ENCODE measurements around the gene APLP1.
"Not testable (repeated sequence)": the region's sequence is repeated elsewhere in the genome, so short reads cannot be mapped to it uniquely, and the experiment has no call there.

The APLP1 gene

DNA sequence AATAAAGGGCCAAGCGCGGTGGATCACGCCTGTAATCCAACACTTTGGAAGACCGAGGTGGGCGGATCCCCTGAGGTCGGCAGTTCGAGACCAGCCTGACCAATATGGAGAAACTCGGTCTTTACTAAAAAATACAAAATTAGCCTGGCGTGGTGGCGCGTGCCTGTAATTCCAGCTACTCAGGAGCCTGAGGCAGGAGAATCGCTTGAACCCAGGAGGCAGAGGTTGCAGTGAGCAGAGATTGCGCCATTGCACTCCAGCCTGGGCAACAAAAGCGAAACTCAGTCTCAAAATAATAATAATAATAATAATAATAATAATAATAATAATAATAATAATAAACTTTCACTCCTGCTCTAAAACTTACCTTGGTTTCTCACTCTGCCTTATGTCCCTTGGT lies 42.0 kb downstream of the APLP1 start:
- H3K27me3 Mint-ChIP-seq (ENCODE audit: low read depth); H3K36me3 Mint-ChIP-seq (ENCODE audit: low read depth); H3K27ac Mint-ChIP-seq; DNase-seq (ENCODE audit: low spot score); H3K4me3 Mint-ChIP-seq; H3K4me1 Mint-ChIP-seq (ENCODE audit: low read depth); H3K9me3 Mint-ChIP-seq: not testable (repeated sequence)

DNA sequence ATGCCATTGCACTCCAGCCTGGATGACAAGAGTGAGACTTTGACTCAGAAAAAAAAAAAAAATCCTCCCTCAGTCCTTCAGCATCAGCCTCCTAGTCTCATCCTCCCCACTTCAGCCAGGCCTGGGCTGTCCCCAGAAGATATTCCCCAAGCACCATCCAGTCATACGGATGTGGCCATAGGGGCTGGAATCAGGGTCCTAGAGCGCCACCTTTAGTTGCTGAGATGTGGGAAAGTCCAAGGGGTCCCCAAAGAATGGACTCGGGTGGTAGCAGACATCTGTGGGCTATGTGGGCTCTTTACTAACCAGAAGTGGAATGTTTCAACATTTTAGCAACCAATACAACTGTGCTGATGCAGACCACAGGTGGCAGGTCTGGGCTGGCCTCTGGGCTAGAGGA lies 42.8 kb downstream of the APLP1 start:
- H3K4me3 Mint-ChIP-seq: no peak overlapping the region
- DNase-seq (ENCODE audit: low spot score): no peak
- peaks cover 7% of the 10 kb centered on the region for H3K4me1 Mint-ChIP-seq (ENCODE audit: low read depth)
- no peaks in the 10 kb centered on the region for H3K36me3 Mint-ChIP-seq (ENCODE audit: low read depth)
- H3K9me3 Mint-ChIP-seq: no peaks in the 10 kb centered on the region
- no peaks in the 10 kb centered on the region for H3K27me3 Mint-ChIP-seq (ENCODE audit: low read depth)
- no peak overlapping the region for H3K27ac Mint-ChIP-seq

DNA sequence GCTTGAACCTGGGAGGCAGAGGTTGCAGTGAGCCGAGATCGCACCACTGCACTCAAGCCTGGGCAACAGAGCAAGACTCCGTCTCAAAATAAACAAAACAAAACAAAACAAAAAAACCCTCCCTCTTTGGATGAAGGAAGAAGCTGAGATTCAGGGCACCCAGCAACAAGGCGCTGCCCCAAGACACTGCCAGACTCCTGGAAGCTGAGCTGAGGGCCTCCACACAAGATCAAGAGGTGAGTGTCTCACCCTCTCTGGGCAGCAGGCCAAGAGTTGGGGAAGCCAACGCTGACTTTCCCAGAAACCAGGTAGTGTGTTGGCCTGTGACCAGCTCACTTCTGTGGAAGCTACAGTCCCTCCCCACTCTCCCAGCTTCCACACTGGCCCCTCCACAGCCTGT lies 43.4 kb downstream of the APLP1 start:
- H3K36me3 Mint-ChIP-seq (ENCODE audit: low read depth): no peaks in the 10 kb centered on the region
- no peaks in the 10 kb centered on the region for H3K9me3 Mint-ChIP-seq
- H3K4me1 Mint-ChIP-seq (ENCODE audit: low read depth): peaks cover 7% of the 10 kb centered on the region
- no peak overlapping the region for H3K4me3 Mint-ChIP-seq
- no peaks in the 10 kb centered on the region for H3K27me3 Mint-ChIP-seq (ENCODE audit: low read depth)
- DNase-seq (ENCODE audit: low spot score): no peak
- peak overlapping the region; percentile 31 for H3K27ac Mint-ChIP-seq

DNA sequence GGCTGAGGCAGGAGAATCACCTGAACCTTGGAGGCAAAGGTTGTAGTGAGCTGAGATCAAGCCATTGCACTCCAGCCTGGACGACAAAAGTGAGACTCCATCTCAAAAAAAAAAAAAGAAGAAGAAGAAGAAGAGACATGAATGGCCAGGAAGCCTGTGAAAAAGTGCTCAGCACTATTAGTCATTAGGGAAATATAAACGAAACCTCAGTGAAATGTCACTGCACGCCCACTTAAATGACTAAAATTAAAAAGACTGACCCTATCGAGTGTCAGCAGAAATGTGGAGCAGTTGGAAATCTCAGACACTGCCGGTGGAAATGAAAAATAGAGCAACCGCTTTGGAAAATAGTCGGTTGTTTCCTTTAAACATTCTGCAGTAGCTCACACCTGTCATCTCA lies 45.2 kb downstream of the APLP1 start:
- Mint-ChIP-seq H3K36me3 (ENCODE audit: low read depth) (no peaks in the 10 kb centered on the region), H3K4me3 (no peak overlapping the region), H3K27me3 (ENCODE audit: low read depth) (no peaks in the 10 kb centered on the region), H3K4me1 (ENCODE audit: low read depth) (peaks cover 7% of the 10 kb centered on the region), H3K27ac (no peak overlapping the region), H3K9me3 (no peaks in the 10 kb centered on the region)
- no peak for DNase-seq (ENCODE audit: low spot score)

DNA sequence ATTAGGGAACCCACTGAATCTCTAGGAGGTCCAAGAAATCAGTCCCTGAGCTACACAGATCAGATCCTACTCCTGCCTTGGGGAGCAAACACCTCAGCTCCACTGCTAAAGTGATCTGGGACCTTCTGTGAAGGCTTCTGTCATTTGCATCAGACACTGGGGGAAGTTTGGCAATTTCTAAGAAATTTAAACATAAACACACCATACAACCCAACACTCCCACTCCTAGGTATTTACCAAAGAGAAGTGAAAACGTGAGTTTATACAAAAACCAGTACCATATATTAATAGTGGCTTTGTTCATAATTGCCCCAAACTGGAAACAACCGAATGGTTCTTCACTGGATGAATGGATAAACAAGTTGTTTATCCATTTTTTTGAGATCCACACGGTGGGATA lies 47.1 kb downstream of the APLP1 start:
- Mint-ChIP-seq H3K36me3 (ENCODE audit: low read depth) (no peaks in the 10 kb centered on the region), H3K4me3 (no peak overlapping the region), H3K4me1 (ENCODE audit: low read depth) (no peaks in the 10 kb centered on the region), H3K9me3 (no peaks in the 10 kb centered on the region), H3K27ac (no peak overlapping the region), H3K27me3 (ENCODE audit: low read depth) (no peaks in the 10 kb centered on the region)
- no peak for DNase-seq (ENCODE audit: low spot score)

DNA sequence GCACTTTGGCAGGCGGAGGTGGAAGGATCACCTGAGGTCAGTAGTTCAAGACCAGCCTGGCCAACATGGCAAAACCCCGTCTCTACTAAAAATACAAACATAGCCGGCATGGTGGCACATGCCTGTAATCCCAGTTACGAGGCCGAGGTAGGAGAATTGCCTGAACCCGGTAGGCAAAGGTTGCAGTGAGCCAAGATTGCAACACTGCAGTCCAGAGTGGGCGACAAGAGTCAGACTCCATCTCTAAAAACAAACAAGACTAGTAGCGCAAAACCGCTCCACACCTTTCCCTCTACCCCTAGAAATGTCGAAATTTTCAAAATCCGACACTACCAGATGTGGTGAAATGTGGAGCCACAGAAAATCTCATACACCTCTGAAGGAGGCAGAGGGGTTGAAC lies 50.9 kb downstream of the APLP1 start:
- H3K36me3 Mint-ChIP-seq (ENCODE audit: low read depth): no peaks in the 10 kb centered on the region
- H3K27ac Mint-ChIP-seq: no peak overlapping the region
- no peak for DNase-seq (ENCODE audit: low spot score)
- H3K4me1 Mint-ChIP-seq (ENCODE audit: low read depth): peaks cover 3% of the 10 kb centered on the region
- no peaks in the 10 kb centered on the region for H3K9me3 Mint-ChIP-seq
- no peaks in the 10 kb centered on the region for H3K27me3 Mint-ChIP-seq (ENCODE audit: low read depth)
- no peak overlapping the region for H3K4me3 Mint-ChIP-seq

DNA sequence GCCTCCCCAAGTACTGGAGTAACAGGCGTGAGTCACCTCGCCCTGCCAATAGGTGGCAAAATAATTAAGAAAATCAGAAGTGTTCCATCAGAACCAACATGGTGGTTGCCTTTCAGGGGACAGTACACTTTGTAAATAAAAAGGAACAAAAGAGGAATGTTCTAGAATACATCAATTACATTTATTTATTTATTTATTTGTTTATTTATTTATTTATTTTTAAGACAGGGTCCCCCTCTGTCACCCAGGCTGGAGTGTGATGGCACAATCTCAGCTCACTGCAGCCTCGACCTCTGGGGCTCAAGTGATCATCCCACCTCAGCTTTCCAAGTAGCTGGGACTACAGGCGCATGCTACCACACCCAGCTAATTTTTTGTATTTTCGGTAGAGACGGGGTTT lies 52.6 kb downstream of the APLP1 start:
- Mint-ChIP-seq H3K27ac (no peak overlapping the region), H3K4me1 (ENCODE audit: low read depth) (peaks cover 3% of the 10 kb centered on the region), H3K27me3 (ENCODE audit: low read depth) (peaks cover 8% of the 10 kb centered on the region), H3K9me3 (peaks cover 11% of the 10 kb centered on the region), H3K4me3 (no peak overlapping the region), H3K36me3 (ENCODE audit: low read depth) (peaks cover 2% of the 10 kb centered on the region)
- no peak for DNase-seq (ENCODE audit: low spot score)

DNA sequence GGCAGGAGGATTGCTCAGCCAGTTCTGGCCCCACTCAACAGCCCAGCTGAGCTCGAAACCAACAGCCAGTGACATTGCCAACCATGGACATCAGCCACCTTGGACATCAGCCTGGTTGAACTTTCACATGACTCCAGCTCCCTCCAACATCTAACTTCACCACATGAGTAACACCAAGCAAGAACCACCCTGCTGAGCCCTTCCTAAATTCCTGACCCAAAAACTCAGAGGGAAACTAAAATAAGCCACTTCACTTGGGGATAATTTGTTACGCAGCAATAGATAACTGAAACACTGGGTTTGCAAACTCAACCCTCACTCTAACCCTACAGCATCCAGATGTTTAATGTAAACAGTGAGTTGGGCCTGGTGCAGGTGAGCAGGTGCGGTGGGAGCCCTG lies 57.1 kb downstream of the APLP1 start:
- Mint-ChIP-seq H3K27ac (no peak overlapping the region), H3K4me3 (no peak overlapping the region), H3K27me3 (ENCODE audit: low read depth) (peaks cover 10% of the 10 kb centered on the region), H3K36me3 (ENCODE audit: low read depth) (peaks cover 7% of the 10 kb centered on the region), H3K4me1 (ENCODE audit: low read depth) (peaks cover 11% of the 10 kb centered on the region), H3K9me3 (peaks cover 20% of the 10 kb centered on the region)
- no peak for DNase-seq (ENCODE audit: low spot score)

DNA sequence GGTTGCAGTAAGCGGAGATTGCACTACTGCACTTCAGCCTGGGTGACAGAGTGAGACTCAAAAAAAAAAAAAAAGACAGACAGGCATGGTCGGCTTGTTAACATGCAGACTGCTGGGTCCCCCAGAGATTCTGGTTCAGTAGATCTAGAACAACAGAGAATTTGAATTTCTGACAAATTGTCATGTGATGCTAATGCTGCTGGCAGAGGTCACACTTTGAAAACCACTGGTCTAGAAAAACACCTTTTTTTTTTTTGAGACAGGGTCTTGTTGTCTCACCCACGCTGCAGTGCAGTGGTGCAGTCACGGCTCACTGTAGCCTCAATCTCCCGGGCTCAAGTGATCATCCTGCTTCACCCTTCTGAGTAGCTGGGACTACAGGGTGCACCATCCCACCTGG lies 60.1 kb downstream of the APLP1 start:
- H3K27ac Mint-ChIP-seq: no peak overlapping the region
- no peak overlapping the region for H3K4me3 Mint-ChIP-seq
- peaks cover 7% of the 10 kb centered on the region for H3K36me3 Mint-ChIP-seq (ENCODE audit: low read depth)

More for the DNA sequence above, 60.1 kb downstream of the APLP1 start:
- Mint-ChIP-seq H3K4me1 (ENCODE audit: low read depth) (peaks cover 22% of the 10 kb centered on the region), H3K27me3 (ENCODE audit: low read depth) (peaks cover 10% of the 10 kb centered on the region), H3K9me3 (peaks cover 20% of the 10 kb centered on the region)
- DNase-seq (ENCODE audit: low spot score): no peak

All from T-helper 2 cell treated with Interferon-gamma antibody and Interleukin-4, amounts not matched to agents 5 μg/mL and 100 μg/mL, for 36 hours (primary cell).